ENCODE measurements around the gene NBAS.

DNA sequence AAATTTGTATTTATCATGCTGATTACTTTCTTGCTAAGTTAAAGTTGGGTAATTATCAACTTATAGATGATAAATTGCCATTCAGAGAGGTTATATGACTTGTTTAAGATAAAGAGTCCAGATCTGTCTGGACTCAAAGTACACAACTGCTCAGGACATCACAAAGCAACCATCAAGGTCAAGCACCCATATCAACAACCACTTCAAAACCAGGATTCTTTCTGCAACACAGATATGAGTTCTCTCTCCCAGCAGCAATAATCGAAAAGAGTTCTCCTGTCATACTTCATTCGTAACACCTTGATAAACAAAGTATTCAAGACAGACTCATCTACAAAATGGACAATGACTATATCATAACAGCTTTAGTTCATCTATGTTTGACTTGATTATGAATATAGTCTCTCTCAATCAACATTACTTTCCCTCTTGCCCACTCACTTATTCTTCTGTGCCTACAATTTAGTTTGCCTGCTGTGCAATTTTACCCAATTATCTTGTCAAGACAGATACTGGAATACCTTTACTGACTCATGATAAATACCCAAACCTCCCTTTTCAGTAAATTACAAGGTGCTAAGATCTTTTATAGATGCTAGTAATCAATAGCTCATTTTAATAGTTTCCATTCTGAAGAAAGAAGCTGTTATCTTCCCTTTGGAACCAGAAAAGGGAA, 281.8 kb downstream of the NBAS start:
- TF ChIP-seq POLR2AphosphoS5 (IDR thresholded peaks at IDR 0.05; ENCODE audit: insufficient read depth in 1 of 2, low read depth in 1 of 2), result no peak
- no peak for TF ChIP-seq CTCF (IDR thresholded peaks at IDR 0.05)
- no peak for TF ChIP-seq POLR2A (IDR thresholded peaks at IDR 0.05)
